Ishikawa (cell line): ENCODE measurements around the gene PGF.

Source experiments
- CEBPB ChIP-seq: IDR thresholded peaks from 2 replicates; pipeline ENCODE4 v1.6.1; 2012
- CREB1 ChIP-seq: IDR thresholded peaks from 2 replicates; pipeline ENCODE4 v1.6.1; 2012; ENCODE audit warnings: low read depth
- EGR1 ChIP-seq: IDR thresholded peaks from 2 replicates; pipeline ENCODE4 v1.6.1; 2012
- EP300 ChIP-seq: IDR thresholded peaks from 2 replicates; pipeline ENCODE4 v1.6.1; 2012; ENCODE audit warnings: borderline replicate concordance
- FOXM1 ChIP-seq: IDR thresholded peaks from 2 replicates; pipeline ENCODE4 v1.6.1; 2012; ENCODE audit warnings: low read depth, borderline replicate concordance
- NFIC ChIP-seq: IDR thresholded peaks from 2 replicates; pipeline ENCODE4 v1.6.1; 2012
- RAD21 ChIP-seq: IDR thresholded peaks from 2 replicates; pipeline ENCODE4 v1.6.1; 2012; ENCODE audit warnings: low read depth
- TAF1 ChIP-seq: IDR thresholded peaks from 2 replicates; pipeline ENCODE4 v1.6.1; 2012; ENCODE audit warnings: low read depth, mild to moderate bottlenecking
- TCF12 ChIP-seq: IDR thresholded peaks from 2 replicates; pipeline ENCODE4 v1.6.1; 2012; ENCODE audit warnings: low read depth
- TEAD4 ChIP-seq: IDR thresholded peaks from 2 replicates; pipeline ENCODE4 v1.6.1; 2012
- YY1 ChIP-seq: IDR thresholded peaks from 2 replicates; pipeline ENCODE4 v1.6.1; 2012; ENCODE audit warnings: low read depth
- ZBTB7A ChIP-seq: IDR thresholded peaks from 2 replicates; pipeline ENCODE4 v1.6.1; 2012; ENCODE audit warnings: low read depth
- TF ChIP-seq, protein P1 (sequence below): IDR thresholded peaks from 2 replicates; pipeline ENCODE4 v1.6.1; 2012
- TF ChIP-seq, protein P2 (sequence below): IDR thresholded peaks from 2 replicates; pipeline ENCODE4 v1.6.1; 2012; ENCODE audit warnings: low read depth, mild to moderate bottlenecking
- TF ChIP-seq, protein P3 (sequence below): IDR thresholded peaks from 2 replicates; pipeline ENCODE4 v1.6.1; 2012

The PGF gene

DNA sequence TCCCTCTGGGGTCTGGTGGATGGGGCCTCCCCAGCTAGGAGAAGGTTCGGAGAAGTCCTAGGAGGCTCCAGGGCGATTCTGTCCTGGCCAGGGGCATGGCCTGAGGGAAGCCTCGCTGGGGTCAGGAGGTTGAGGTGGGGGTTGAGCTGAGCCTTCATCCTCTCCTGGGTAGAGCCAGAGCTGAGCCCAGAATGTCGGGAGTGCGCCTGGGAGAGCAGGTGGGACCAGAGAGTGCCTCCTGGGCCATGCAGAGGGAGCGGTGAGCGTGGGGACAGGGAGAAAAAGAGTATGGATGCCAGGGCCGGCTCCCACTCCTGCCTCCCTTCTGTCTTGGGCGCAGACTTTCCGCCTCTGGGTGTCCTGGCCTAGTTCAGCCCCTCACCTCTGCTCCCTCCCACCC, 45.5 kb downstream of the PGF start:
- no peak for TF ChIP-seq YY1
- TF ChIP-seq NFIC, result no peak
- TF ChIP-seq CEBPB, result no peak
- no peak for TF ChIP-seq TCF12
- TF ChIP-seq, protein P1, sequence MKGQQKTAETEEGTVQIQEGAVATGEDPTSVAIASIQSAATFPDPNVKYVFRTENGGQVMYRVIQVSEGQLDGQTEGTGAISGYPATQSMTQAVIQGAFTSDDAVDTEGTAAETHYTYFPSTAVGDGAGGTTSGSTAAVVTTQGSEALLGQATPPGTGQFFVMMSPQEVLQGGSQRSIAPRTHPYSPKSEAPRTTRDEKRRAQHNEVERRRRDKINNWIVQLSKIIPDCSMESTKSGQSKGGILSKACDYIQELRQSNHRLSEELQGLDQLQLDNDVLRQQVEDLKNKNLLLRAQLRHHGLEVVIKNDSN, result no peak
- TF ChIP-seq ZBTB7A, result no peak
- no peak for TF ChIP-seq TEAD4
- TF ChIP-seq EGR1, result no peak
- no peak for TF ChIP-seq FOXM1
- TF ChIP-seq, protein P2, sequence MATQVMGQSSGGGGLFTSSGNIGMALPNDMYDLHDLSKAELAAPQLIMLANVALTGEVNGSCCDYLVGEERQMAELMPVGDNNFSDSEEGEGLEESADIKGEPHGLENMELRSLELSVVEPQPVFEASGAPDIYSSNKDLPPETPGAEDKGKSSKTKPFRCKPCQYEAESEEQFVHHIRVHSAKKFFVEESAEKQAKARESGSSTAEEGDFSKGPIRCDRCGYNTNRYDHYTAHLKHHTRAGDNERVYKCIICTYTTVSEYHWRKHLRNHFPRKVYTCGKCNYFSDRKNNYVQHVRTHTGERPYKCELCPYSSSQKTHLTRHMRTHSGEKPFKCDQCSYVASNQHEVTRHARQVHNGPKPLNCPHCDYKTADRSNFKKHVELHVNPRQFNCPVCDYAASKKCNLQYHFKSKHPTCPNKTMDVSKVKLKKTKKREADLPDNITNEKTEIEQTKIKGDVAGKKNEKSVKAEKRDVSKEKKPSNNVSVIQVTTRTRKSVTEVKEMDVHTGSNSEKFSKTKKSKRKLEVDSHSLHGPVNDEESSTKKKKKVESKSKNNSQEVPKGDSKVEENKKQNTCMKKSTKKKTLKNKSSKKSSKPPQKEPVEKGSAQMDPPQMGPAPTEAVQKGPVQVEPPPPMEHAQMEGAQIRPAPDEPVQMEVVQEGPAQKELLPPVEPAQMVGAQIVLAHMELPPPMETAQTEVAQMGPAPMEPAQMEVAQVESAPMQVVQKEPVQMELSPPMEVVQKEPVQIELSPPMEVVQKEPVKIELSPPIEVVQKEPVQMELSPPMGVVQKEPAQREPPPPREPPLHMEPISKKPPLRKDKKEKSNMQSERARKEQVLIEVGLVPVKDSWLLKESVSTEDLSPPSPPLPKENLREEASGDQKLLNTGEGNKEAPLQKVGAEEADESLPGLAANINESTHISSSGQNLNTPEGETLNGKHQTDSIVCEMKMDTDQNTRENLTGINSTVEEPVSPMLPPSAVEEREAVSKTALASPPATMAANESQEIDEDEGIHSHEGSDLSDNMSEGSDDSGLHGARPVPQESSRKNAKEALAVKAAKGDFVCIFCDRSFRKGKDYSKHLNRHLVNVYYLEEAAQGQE, result no peak
- no peak for TF ChIP-seq RAD21
- TF ChIP-seq TAF1, result no peak
- TF ChIP-seq EP300, result no peak
- TF ChIP-seq, protein P3, sequence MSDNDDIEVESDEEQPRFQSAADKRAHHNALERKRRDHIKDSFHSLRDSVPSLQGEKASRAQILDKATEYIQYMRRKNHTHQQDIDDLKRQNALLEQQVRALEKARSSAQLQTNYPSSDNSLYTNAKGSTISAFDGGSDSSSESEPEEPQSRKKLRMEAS, result no peak
- TF ChIP-seq CREB1, result no peak

DNA sequence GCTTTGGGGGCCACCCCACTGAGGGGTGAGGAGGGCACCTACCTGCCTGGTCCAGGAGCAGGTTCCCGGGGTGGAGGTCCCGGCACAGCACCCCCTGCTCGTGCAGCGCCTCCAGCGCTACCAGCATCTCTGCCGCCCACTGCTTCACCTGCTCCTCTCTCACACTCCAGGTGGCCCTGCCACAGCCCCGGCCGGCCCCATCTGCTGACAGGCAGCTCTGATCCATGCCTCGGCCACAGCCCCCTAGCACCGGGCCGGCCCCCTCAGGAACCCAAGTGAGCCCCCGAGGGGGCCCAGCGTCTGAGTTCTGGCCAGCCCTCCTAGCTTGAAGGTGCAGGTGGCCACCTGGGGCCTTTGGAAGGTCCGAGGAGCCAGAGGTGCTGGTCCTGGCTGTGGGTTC, 45.9 kb downstream of the PGF start:
- TF ChIP-seq, protein P3, result no peak
- TF ChIP-seq NFIC, result no peak
- no peak for TF ChIP-seq TEAD4
- no peak for TF ChIP-seq CEBPB
- no peak for TF ChIP-seq YY1
- TF ChIP-seq ZBTB7A, result no peak
- TF ChIP-seq CREB1, result no peak
- TF ChIP-seq EGR1, result no peak
- TF ChIP-seq FOXM1, result no peak

DNA sequence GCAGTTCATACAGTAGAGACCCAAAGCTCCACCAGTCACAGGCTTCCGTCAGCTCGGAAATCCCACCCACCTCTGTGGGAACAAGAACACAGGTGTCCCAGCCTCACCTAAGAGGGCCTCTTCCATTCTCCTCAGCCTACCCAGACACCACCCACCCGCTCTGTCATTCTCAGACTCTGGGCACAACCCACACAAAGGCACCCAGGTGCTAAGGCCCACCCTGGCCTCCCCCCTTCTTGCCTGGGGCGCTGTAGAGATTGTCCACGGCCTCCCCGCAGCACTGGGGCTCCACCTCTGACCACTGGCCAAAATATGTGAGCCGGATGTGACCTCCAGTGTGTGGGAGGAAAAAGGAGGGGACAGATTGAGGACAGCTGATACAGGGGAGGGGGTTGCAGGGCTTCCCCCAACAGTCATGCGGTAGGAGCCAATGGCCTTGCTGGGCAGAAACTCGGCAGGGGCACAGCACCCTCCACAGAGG, 46.5 kb downstream of the PGF start:
- no peak for TF ChIP-seq NFIC
- no peak for TF ChIP-seq CEBPB
- TF ChIP-seq TAF1, result no peak
- no peak for TF ChIP-seq EGR1
- TF ChIP-seq TCF12, result no peak
- TF ChIP-seq, protein P3, result no peak
- TF ChIP-seq FOXM1, result no peak
- TF ChIP-seq YY1, result no peak
- no peak for TF ChIP-seq EP300
- TF ChIP-seq, protein P2, result no peak
- TF ChIP-seq ZBTB7A, result no peak

DNA sequence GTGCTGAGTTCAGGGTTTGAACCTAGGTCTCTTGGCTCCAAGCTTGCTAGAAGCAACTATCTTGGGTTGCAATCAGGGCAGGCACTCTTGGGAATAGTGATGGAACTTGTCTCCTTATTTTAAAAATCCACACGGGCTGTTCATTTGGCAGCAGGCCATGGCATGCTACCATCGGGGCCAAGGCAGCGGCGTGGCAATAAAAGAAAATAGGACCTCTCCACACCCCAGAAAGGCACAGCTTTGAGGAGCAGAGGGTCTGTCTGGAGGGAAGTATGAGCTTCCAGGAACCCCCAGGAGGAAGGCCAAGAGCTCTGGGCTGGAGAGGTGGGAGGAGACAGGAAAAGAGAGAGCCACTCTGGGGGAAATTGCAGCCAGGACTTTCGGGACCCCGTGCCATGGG, 47.7 kb downstream of the PGF start:
- TF ChIP-seq TCF12 (no peak), EP300 (no peak), CREB1 (no peak), EGR1 (no peak), CEBPB (no peak), NFIC (no peak), YY1 (no peak), FOXM1 (no peak), RAD21 (no peak), TEAD4 (no peak), ZBTB7A (no peak), TAF1 (no peak)
- TF ChIP-seq, protein P2, result no peak
- TF ChIP-seq, protein P3, result no peak
- TF ChIP-seq, protein P1, result no peak
